Measurements from ENCODE around the gene CDKN1C. TPM values are rescaled to one million over a fixed set of nuclear protein-coding genes. Genes with fewer than 3 reads are reported as not detected.

The CDKN1C gene
- total and polyA plus RNA-seq, 7 experiments from 2014 or later, result 0.35 to 36.0 (median 3.9) TPM

- Mint-ChIP-seq H3K4me3 (no peak overlapping the region), H3K4me1 (peaks cover 0 to 20% (median 16%) of the 10 kb centered on the region in 7 donors), H3K27me3 (no peaks in the 10 kb centered on the region), H3K27ac (peak overlapping the region in 2 of 9 donors; percentile 47 to 52), H3K9me3 (no peaks in the 10 kb centered on the region), H3K36me3 (no peaks in the 10 kb centered on the region)
- no peaks in the 10 kb centered on the region for H3K9me3 ChIP-seq (ENCODE audit: control insufficient read depth in 2 of 3, low read length in 3 of 3)
- intact Hi-C loops (cut with micrococcal nuclease), result no loop called here
- H3K27me3 ChIP-seq (ENCODE audit: control insufficient read depth in 2 of 2, insufficient read depth in 2 of 2, low read length in 2 of 2), result no peaks in the 10 kb centered on the region
- H3K4me3 ChIP-seq (ENCODE audit: low read length), result no peak overlapping the region
- no peaks in the 10 kb centered on the region for H3K4me1 ChIP-seq (ENCODE audit: control insufficient read depth in 2 of 2, insufficient read depth in 2 of 2, low read length in 2 of 2)
- H3K27ac ChIP-seq (ENCODE audit: low read depth, low read length), result no peak overlapping the region
- H3K36me3 ChIP-seq (ENCODE audit: control insufficient read depth in 2 of 3, insufficient read depth in 3 of 3, low read length in 3 of 3), result no peaks in the 10 kb centered on the region
- no peak for DNase-seq
- no peak for ATAC-seq
- ChIA-PET CTCF (no interaction called here), POLR2A (no interaction called here)
These were observed 47.5 kb downstream of the CDKN1C start for GRCh38 chr11:2838091-2838490.

DNA sequence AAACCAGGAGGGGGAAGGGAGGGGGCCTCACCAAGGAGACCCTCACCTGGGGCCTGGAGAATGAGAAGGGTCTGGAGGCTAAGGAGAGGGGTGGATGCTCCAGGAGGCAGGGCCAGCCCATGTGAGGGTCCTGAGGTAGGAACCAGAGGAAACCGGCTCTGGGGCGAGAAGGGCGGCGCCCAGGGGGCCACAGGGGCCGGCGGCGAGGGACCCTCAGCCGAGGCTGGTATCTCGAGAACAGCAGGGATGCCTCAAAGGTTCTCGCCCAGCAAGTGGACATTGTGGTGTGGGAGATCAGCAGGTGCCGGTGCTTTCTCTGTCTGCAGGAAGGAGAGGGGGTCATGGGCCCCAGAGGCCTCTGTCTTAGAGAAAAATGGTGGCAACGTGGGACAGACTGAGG is 47.9 kb downstream of the CDKN1C start:
- Mint-ChIP-seq H3K27ac (peak overlapping the region in 1 of 9 donors; percentile 47), H3K36me3 (no peaks in the 10 kb centered on the region), H3K27me3 (no peaks in the 10 kb centered on the region), H3K4me3 (no peak overlapping the region), H3K9me3 (no peaks in the 10 kb centered on the region), H3K4me1 (peaks cover 0 to 20% (median 16%) of the 10 kb centered on the region in 7 donors)
- DNase-seq (no peak), ATAC-seq (no peak)
- no peak overlapping the region for H3K27ac ChIP-seq (ENCODE audit: low read depth, low read length)
- ChIA-PET CTCF (no interaction called here), POLR2A (no interaction called here)
- no peak overlapping the region for H3K4me3 ChIP-seq (ENCODE audit: low read length)
- H3K36me3 ChIP-seq (ENCODE audit: control insufficient read depth in 2 of 3, insufficient read depth in 3 of 3, low read length in 3 of 3), result no peaks in the 10 kb centered on the region
- H3K4me1 ChIP-seq (ENCODE audit: control insufficient read depth in 2 of 2, insufficient read depth in 2 of 2, low read length in 2 of 2), result no peaks in the 10 kb centered on the region
- H3K27me3 ChIP-seq (ENCODE audit: control insufficient read depth in 2 of 2, insufficient read depth in 2 of 2, low read length in 2 of 2), result no peaks in the 10 kb centered on the region
- intact Hi-C loops (cut with micrococcal nuclease), result no loop called here
- H3K9me3 ChIP-seq (ENCODE audit: control insufficient read depth in 2 of 3, low read length in 3 of 3), result no peaks in the 10 kb centered on the region

GRCh38 chr11:2837096-2837601 is 48.4 kb downstream of the CDKN1C start:
- CTCF ChIA-PET, result no interaction called here
- H3K36me3 ChIP-seq (ENCODE audit: control insufficient read depth in 2 of 3, insufficient read depth in 3 of 3, low read length in 3 of 3), result no peaks in the 10 kb centered on the region
- Mint-ChIP-seq H3K27me3 (no peaks in the 10 kb centered on the region), H3K27ac (no peak overlapping the region), H3K4me3 (no peak overlapping the region), H3K4me1 (peaks cover 0 to 15% (median 11%) of the 10 kb centered on the region in 7 donors), H3K9me3 (no peaks in the 10 kb centered on the region), H3K36me3 (no peaks in the 10 kb centered on the region)
- no peak overlapping the region for H3K27ac ChIP-seq (ENCODE audit: low read depth, low read length)
- ATAC-seq (peak; percentile 71), DNase-seq (no peak)
- no peaks in the 10 kb centered on the region for H3K4me1 ChIP-seq (ENCODE audit: control insufficient read depth in 2 of 2, insufficient read depth in 2 of 2, low read length in 2 of 2)
- H3K4me3 ChIP-seq (ENCODE audit: low read length), result no peak overlapping the region
- H3K27me3 ChIP-seq (ENCODE audit: control insufficient read depth in 2 of 2, insufficient read depth in 2 of 2, low read length in 2 of 2), result no peaks in the 10 kb centered on the region
- no peaks in the 10 kb centered on the region for H3K9me3 ChIP-seq (ENCODE audit: control insufficient read depth in 2 of 3, low read length in 3 of 3)
- POLR2A ChIA-PET, result no interaction called here
- intact Hi-C loops (cut with micrococcal nuclease), result no loop called here

- CTCF ChIA-PET, result no interaction called here
- H3K27ac ChIP-seq (ENCODE audit: low read depth, low read length), result no peak overlapping the region
- Mint-ChIP-seq H3K27ac (no peak overlapping the region), H3K4me3 (no peak overlapping the region), H3K36me3 (no peaks in the 10 kb centered on the region), H3K4me1 (peaks cover 0 to 14% (median 10%) of the 10 kb centered on the region in 7 donors), H3K9me3 (no peaks in the 10 kb centered on the region), H3K27me3 (no peaks in the 10 kb centered on the region)
- H3K27me3 ChIP-seq (ENCODE audit: control insufficient read depth in 2 of 2, insufficient read depth in 2 of 2, low read length in 2 of 2), result no peaks in the 10 kb centered on the region
- H3K4me3 ChIP-seq (ENCODE audit: low read length), result no peak overlapping the region
- H3K36me3 ChIP-seq (ENCODE audit: control insufficient read depth in 2 of 3, insufficient read depth in 3 of 3, low read length in 3 of 3), result no peaks in the 10 kb centered on the region
- no peaks in the 10 kb centered on the region for H3K9me3 ChIP-seq (ENCODE audit: control insufficient read depth in 2 of 3, low read length in 3 of 3)
- ATAC-seq (no peak), DNase-seq (no peak)
- H3K4me1 ChIP-seq (ENCODE audit: control insufficient read depth in 2 of 2, insufficient read depth in 2 of 2, low read length in 2 of 2), result no peaks in the 10 kb centered on the region
- POLR2A ChIA-PET, result no interaction called here
- intact Hi-C loops (cut with micrococcal nuclease), result no loop called here
These were observed 49.1 kb downstream of the CDKN1C start for GRCh38 chr11:2836315-2837095.

DNA sequence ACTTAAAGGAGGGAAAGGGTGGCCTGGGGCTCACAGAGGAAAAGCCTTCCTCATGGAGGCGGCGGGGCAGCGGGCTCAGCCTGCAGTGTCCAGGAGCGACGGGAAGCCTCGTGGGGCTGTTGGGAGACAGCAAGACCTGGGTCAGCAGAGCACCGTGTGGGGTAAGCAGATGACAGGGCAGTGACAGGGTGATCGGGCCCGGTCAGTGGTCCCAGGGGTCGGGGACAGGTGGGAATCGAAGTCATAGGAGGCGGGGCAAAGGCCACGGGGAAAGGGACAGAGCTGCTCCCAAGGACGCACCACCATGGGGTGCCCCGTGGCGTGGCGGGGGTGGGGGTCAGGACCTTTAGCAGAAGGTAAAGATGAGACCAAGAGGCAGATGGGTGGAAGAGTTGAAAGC is 49.8 kb downstream of the CDKN1C start:
- Histone ChIP-seq H3K27me3 (ENCODE audit: control insufficient read depth in 2 of 2, insufficient read depth in 2 of 2, low read length in 2 of 2) (no peaks in the 10 kb centered on the region), H3K9me3 (ENCODE audit: control insufficient read depth in 2 of 3, low read length in 3 of 3) (no peaks in the 10 kb centered on the region), H3K4me1 (ENCODE audit: control insufficient read depth in 2 of 2, insufficient read depth in 2 of 2, low read length in 2 of 2) (no peaks in the 10 kb centered on the region), H3K36me3 (ENCODE audit: control insufficient read depth in 2 of 3, insufficient read depth in 3 of 3, low read length in 3 of 3) (no peaks in the 10 kb centered on the region), H3K27ac (ENCODE audit: low read depth, low read length) (no peak overlapping the region), H3K4me3 (ENCODE audit: low read length) (no peak overlapping the region)
- POLR2A ChIA-PET, result no interaction called here
- Mint-ChIP-seq H3K27me3 (no peaks in the 10 kb centered on the region), H3K9me3 (no peaks in the 10 kb centered on the region), H3K4me1 (peaks cover 0 to 12% (median 5%) of the 10 kb centered on the region in 7 donors), H3K36me3 (no peaks in the 10 kb centered on the region), H3K4me3 (no peak overlapping the region), H3K27ac (peak overlapping the region in 1 of 9 donors; percentile 63)
- ATAC-seq, result no peak
- intact Hi-C loops (cut with micrococcal nuclease), result no loop called here
- no peak for DNase-seq
- CTCF ChIA-PET, result no interaction called here

DNA sequence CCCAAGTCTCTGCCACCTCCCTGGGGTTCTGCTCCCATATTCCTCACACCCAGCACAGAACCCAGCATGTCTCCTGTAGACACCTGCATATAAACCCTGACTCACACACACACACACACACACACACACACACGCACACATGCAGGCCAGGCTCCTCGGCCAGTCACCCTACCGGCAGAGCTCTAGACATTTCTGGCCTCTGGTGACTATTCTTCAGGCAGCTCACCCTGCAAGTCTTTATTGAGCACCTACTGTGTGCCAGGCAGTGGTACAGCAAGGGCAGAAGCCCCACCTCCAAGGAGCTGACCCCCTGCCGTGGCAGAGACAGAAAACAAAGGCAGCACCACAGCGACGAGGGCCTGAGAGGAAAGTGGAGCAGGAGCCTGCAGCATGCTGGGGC is 50.3 kb downstream of the CDKN1C start:
- H3K27ac Mint-ChIP-seq, result peak overlapping the region in 1 of 9 donors; percentile 63

More for the DNA sequence above, 50.3 kb downstream of the CDKN1C start:
- no peak overlapping the region for H3K4me3 ChIP-seq (ENCODE audit: low read length)
- H3K36me3 ChIP-seq (ENCODE audit: control insufficient read depth in 2 of 3, insufficient read depth in 3 of 3, low read length in 3 of 3), result no peaks in the 10 kb centered on the region
- ChIA-PET POLR2A (no interaction called here), CTCF (no interaction called here)
- H3K27me3 Mint-ChIP-seq, result no peaks in the 10 kb centered on the region
- H3K4me3 Mint-ChIP-seq, result no peak overlapping the region
- intact Hi-C loops (cut with micrococcal nuclease), result no loop called here
- no peaks in the 10 kb centered on the region for H3K9me3 ChIP-seq (ENCODE audit: control insufficient read depth in 2 of 3, low read length in 3 of 3)
- H3K36me3 Mint-ChIP-seq, result no peaks in the 10 kb centered on the region
- no peaks in the 10 kb centered on the region for H3K9me3 Mint-ChIP-seq
- ATAC-seq, result no peak
- DNase-seq, result no peak
- H3K27ac ChIP-seq (ENCODE audit: low read depth, low read length), result no peak overlapping the region
- H3K4me1 ChIP-seq (ENCODE audit: control insufficient read depth in 2 of 2, insufficient read depth in 2 of 2, low read length in 2 of 2), result no peaks in the 10 kb centered on the region
- peaks cover 0 to 12% (median 4%) of the 10 kb centered on the region in 7 donors for H3K4me1 Mint-ChIP-seq
- no peaks in the 10 kb centered on the region for H3K27me3 ChIP-seq (ENCODE audit: control insufficient read depth in 2 of 2, insufficient read depth in 2 of 2, low read length in 2 of 2)
